A549 (cell line): ENCODE measurements around the gene RNF38. TPM values are rescaled to one million over a fixed set of nuclear protein-coding genes. Genes with fewer than 3 reads are reported as not detected.

Source experiments
- ATAC-seq, 2 experiments: fragments of 200-7000 bp in 1 of 2; fragments of >200 bp in 1 of 2; cut with Nextera tagmentation in 1 of 2; cut with Tn5 transposase in 1 of 2; 3 replicates each; pipeline versions ENCODE4 v1.8.0 to v1.9.1; 2018 to 2020; ENCODE audit warnings: mild to moderate bottlenecking in 1 of 2, moderate library complexity in 1 of 2
- CTCF ChIA-PET: fragments of 300-600 bp; sonication (Branson Sonifier 250); formaldehyde crosslinking; extraction: SDS; loops from one replicate; lab custom pipeline; 2021; ENCODE audit warnings: antibody characterized with exemption, inconsistent platforms; lab: Yijun Ruan, JAX
- POLR2A ChIA-PET: fragments of 350-600 bp; formaldehyde crosslinking; extraction: SDS; loops from one replicate; lab custom pipeline; 2021; ENCODE audit warnings: antibody characterized with exemption, inconsistent platforms; lab: Yijun Ruan, JAX
- DNase-seq, 2 experiments: peaks; one replicate each; pipeline versions ENCODE4 v3.0.0 to v3.0.0-alpha.2; 2011 to 2016; ENCODE audit warnings: low read depth in 1 of 2, low spot score in 1 of 2
- FAIRE-seq: peaks from 2 replicates; lab custom pipeline; 2011; peaks lifted over from hg19 to GRCh38; lab: Jason Lieb, UNC
- H3K27ac ChIP-seq, 2 experiments: fragments of >200 bp; sonication (Bioruptor Twin); formaldehyde crosslinking; 3 replicates each; pipeline ENCODE4 v1.5.1; 2016 to 2017
- H3K4me1 ChIP-seq: fragments of >200 bp; sonication (Bioruptor Twin); formaldehyde crosslinking; 3 replicates; pipeline ENCODE4 v1.6.1; 2016
- H3K4me2 ChIP-seq: fragments of >200 bp; sonication (Bioruptor Twin); formaldehyde crosslinking; 3 replicates; pipeline ENCODE4 v1.6.1; 2016
- H3K4me3 ChIP-seq: fragments of >200 bp; sonication (Bioruptor Twin); formaldehyde crosslinking; 3 replicates; pipeline ENCODE4 v1.5.1; 2016
- H3K9me3 ChIP-seq: fragments of >200 bp; sonication (Bioruptor Twin); formaldehyde crosslinking; 3 replicates; pipeline ENCODE4 v1.6.1; 2016
- CBX2 ChIP-seq: fragments of 200-600 bp; sonication (generic); IDR thresholded peaks from 2 replicates; pipeline ENCODE4 v1.6.1; 2016; ENCODE audit warnings: low read depth, mild to moderate bottlenecking, borderline replicate concordance
- CBX8 ChIP-seq: fragments of 200-600 bp; sonication (generic); IDR thresholded peaks from 2 replicates; pipeline ENCODE4 v1.6.1; 2016
- CEBPB ChIP-seq, 2 experiments: fragments of >200 bp in 1 of 2; sonication (Bioruptor Twin) in 1 of 2; formaldehyde crosslinking in 1 of 2; IDR thresholded peaks; 2 replicates each; pipeline ENCODE4 v1.6.1; 2012 to 2016
- CHD4 ChIP-seq: fragments of 200-600 bp; sonication (generic); IDR thresholded peaks from 2 replicates; pipeline ENCODE4 v1.6.1; 2016; ENCODE audit warnings: antibody characterized with exemption, mild to moderate bottlenecking, borderline replicate concordance
- EHF ChIP-seq: fragments of 250-450 bp; sonication (Bioruptor Pico); IDR thresholded peaks from 2 replicates; pipeline ENCODE4 v1.5.0; 2020; ENCODE audit warnings: mild to moderate bottlenecking
- EP300 ChIP-seq, 2 experiments: fragments of >200 bp; sonication (Bioruptor Twin); formaldehyde crosslinking; IDR thresholded peaks; 2 replicates in 1 of 2; 3 replicates in 1 of 2; pipeline ENCODE4 v1.6.1; 2016 to 2017
- HOXA7 ChIP-seq: fragments of 250-450 bp; sonication (Bioruptor Pico); IDR thresholded peaks from 2 replicates; pipeline ENCODE4 v1.5.0; 2020; ENCODE audit warnings: mild to moderate bottlenecking, moderate library complexity
- HOXB13 ChIP-seq: fragments of 250-450 bp; sonication (Bioruptor Pico); IDR thresholded peaks from 2 replicates; pipeline ENCODE4 v1.5.0; 2020; ENCODE audit warnings: low read depth, mild to moderate bottlenecking, moderate library complexity
- MYC ChIP-seq: IDR thresholded peaks from 2 replicates; pipeline ENCODE4 v1.6.1; 2012; ENCODE audit warnings: mild to moderate bottlenecking, inconsistent platforms, low read length, improper control_type of control experiment, borderline replicate concordance
- NR3C1 ChIP-seq: fragments of >200 bp; sonication (Bioruptor Twin); formaldehyde crosslinking; IDR thresholded peaks from 3 replicates; pipeline ENCODE4 v1.6.1; 2017
- PHF8 ChIP-seq: fragments of 200-600 bp; sonication (generic); IDR thresholded peaks from 2 replicates; pipeline ENCODE4 v1.6.1; 2016; ENCODE audit warnings: low read depth, mild to moderate bottlenecking, antibody characterized with exemption, moderate library complexity, borderline replicate concordance
- POLR2A ChIP-seq: IDR thresholded peaks from 2 replicates; pipeline ENCODE4 v1.6.1; 2012; ENCODE audit warnings: mild to moderate bottlenecking, low read length
- POLR2AphosphoS2 ChIP-seq: conservative IDR thresholded peaks from 2 replicates; pipeline ENCODE4 v1.6.1; 2012; ENCODE audit warnings: low read length, improper control_type of control experiment, inconsistent platforms
- RCOR1 ChIP-seq: fragments of 150-350 bp; IDR thresholded peaks from 2 replicates; pipeline ENCODE4 v1.6.1; 2014; ENCODE audit warnings: antibody characterized with exemption, low read length, low read depth
- RFX5 ChIP-seq: fragments of 450-650 bp; IDR thresholded peaks from 2 replicates; pipeline ENCODE4 v1.7.1; 2014; ENCODE audit warnings: antibody characterized with exemption, mild to moderate bottlenecking, moderate library complexity
- RNF2 ChIP-seq: fragments of 200-600 bp; sonication (generic); IDR thresholded peaks from 2 replicates; pipeline ENCODE4 v1.6.1; 2016; ENCODE audit warnings: low read depth, mild to moderate bottlenecking, antibody characterized with exemption, moderate library complexity, borderline replicate concordance
- SREBF2 ChIP-seq: fragments of 450-650 bp; IDR thresholded peaks from 2 replicates; pipeline ENCODE4 v1.6.1; 2014; ENCODE audit warnings: mild to moderate bottlenecking, moderate library complexity
- TFCP2L1 ChIP-seq: fragments of 250-450 bp; sonication (Bioruptor Pico); IDR thresholded peaks from 2 replicates; pipeline ENCODE4 v1.5.0; 2021; ENCODE audit warnings: mild to moderate bottlenecking
- TP53 ChIP-seq: fragments of 250-450 bp; sonication (Bioruptor Pico); IDR thresholded peaks from 2 replicates; pipeline ENCODE4 v1.5.0; 2021; ENCODE audit warnings: mild to moderate bottlenecking, moderate library complexity
- ZC3H11A ChIP-seq: fragments of 450-650 bp; IDR thresholded peaks from 2 replicates; pipeline ENCODE4 v1.6.1; 2014; ENCODE audit warnings: antibody characterized with exemption, mild to moderate bottlenecking
- ZNF302 ChIP-seq: fragments of 250-450 bp; sonication (Bioruptor Pico); IDR thresholded peaks from 2 replicates; pipeline ENCODE4 v1.9.0; 2021; ENCODE audit warnings: inconsistent platforms, mild to moderate bottlenecking, moderate library complexity
- whole genome bisulfite sequencing: methylation state at CpG from one replicate; pipeline ENCODE4 v1.1.6; 2017; ENCODE audit errors: missing lambda C conversion rate; 5-methylcytosine and 5-hydroxymethylcytosine counted together
- polyA plus RNA-seq, 4 experiments: library from polyadenylated mRNA; depleted of rRNA in 3 of 4; stranded (reverse); fragments of >200 nt; fragmentation: RNase III in 1 of 4; extraction: RNeasy Plus Mini Kit Qiagen cat#74134 plus additional on column Dnase treatment in 1 of 4; gene quantifications; 2 replicates in 3 of 4; 3 replicates in 1 of 4; pipeline ENCODE4 v1.2.3, GENCODE V29; 2011 to 2017
- TF ChIP-seq, protein P1 (sequence below): fragments of 450-650 bp; IDR thresholded peaks from 2 replicates; pipeline ENCODE4 v1.6.1; 2014; ENCODE audit warnings: antibody characterized with exemption
- TF ChIP-seq, protein P2 (sequence below): fragments of 200-600 bp; sonication (generic); IDR thresholded peaks from 2 replicates; pipeline ENCODE4 v1.6.1; 2016; ENCODE audit warnings: antibody characterized with exemption, mild to moderate bottlenecking, moderate library complexity

RNF38 gene
- polyA plus RNA-seq, 2 of the 4 experiments (the other 2 are of a cell fraction) = 8.7 to 13.2 TPM

DNA sequence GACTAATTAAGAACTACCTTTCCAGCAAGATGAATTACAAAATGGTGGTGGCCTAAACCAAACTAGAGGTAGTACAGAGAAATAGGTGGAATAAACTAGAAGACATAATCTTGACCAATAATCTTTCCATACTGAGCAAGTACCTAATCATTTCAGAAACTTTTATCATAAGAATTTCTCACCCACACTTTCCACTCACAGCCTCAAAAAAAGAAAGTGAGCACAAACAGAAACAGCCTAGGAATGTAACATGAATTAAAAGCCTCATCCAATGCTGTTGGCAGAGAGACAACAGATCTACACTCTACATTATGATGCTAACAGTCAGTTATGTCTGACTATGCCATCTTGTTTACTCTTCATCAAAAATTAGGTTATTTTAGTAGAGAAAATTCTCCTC lies 1.3 kb downstream of the RNF38 start:
- H3K4me1 ChIP-seq = peaks cover 43% of the 10 kb centered on the region
- H3K4me2 ChIP-seq = peak overlapping the region; percentile 98
- DNase-seq = no peak
- ChIA-PET CTCF (no interaction called here), POLR2A (interaction anchor here (1.9 kb wide), 1 partner anchor 208 kb away, joined by 6 read pairs; the partner anchor contains the start of gene CLTA)
- FAIRE-seq = peak; percentile 7
- no peak overlapping the region for H3K27ac ChIP-seq
- no peak for ATAC-seq
- no peaks in the 10 kb centered on the region for H3K9me3 ChIP-seq
- TF ChIP-seq ZNF302 (CRISPR knock-in tag) (no peak), TP53 (no peak), CHD4 (no peak), POLR2A (no peak), RFX5 (no peak), HOXA7 (CRISPR knock-in tag) (no peak), POLR2AphosphoS2 (no peak), CBX8 (no peak)
- TF ChIP-seq, protein P1, sequence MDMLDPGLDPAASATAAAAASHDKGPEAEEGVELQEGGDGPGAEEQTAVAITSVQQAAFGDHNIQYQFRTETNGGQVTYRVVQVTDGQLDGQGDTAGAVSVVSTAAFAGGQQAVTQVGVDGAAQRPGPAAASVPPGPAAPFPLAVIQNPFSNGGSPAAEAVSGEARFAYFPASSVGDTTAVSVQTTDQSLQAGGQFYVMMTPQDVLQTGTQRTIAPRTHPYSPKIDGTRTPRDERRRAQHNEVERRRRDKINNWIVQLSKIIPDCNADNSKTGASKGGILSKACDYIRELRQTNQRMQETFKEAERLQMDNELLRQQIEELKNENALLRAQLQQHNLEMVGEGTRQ = no peak
- H3K4me3 ChIP-seq = peak overlapping the region; percentile 75; the same call in 2 of the 3 replicates

DNA sequence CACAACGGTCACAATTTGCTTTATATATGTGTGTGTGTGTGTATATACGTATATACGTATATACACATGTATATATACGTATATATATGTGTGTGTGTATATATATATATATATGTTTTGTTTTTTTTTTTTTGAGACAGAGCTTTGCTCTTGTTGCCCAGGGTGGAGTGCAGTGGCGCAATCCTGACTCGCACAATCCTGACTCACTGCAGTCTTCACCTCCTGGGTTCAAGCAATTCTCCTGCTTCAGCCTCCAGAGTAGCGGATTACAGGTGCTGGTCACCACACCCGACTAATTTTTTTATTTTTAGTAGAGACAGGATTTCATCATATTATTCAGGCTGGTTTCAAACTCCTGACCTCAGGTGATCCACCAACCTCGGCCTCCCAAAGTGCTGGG lies 3.1 kb downstream of the RNF38 start:
- Histone ChIP-seq H3K4me1 (peaks cover 43% of the 10 kb centered on the region), H3K4me2 (peak overlapping the region; percentile 98), H3K27ac (peak overlapping the region in 1 of 2 experiments; percentile 51; a peak in 3 of 6 replicates), H3K9me3 (no peaks in the 10 kb centered on the region)
- FAIRE-seq = no peak
- CTCF ChIA-PET = interaction anchor here (0.9 to 2.2 kb wide), 3 partner anchors 10 to 159 kb away, joined by 6 to 9 read pairs (median 6); no protein-coding TSS in a partner anchor
- TF ChIP-seq EP300 (IDR thresholded peaks at IDR 0.05) = no peak
- TF ChIP-seq CBX8 = no peak
- peak; percentile 37 to 59; a peak in 2 of 4 replicates for TF ChIP-seq CEBPB (IDR thresholded peaks at IDR 0.05)
- TF ChIP-seq TFCP2L1 (CRISPR knock-in tag) = no peak
- TF ChIP-seq, all 56 proteins: peak for 1
- 76% methylated on average over 9 of the region's 9 CpGs for WGBS
- no peak overlapping the region for H3K4me3 ChIP-seq
- ATAC-seq (no peak), DNase-seq (peak in 1 of 2 experiments; percentile 29)
- POLR2A ChIA-PET = interaction anchor here (0.7 kb wide), 1 partner anchor 181 kb away, joined by 3 read pairs; no protein-coding TSS in a partner anchor

DNA sequence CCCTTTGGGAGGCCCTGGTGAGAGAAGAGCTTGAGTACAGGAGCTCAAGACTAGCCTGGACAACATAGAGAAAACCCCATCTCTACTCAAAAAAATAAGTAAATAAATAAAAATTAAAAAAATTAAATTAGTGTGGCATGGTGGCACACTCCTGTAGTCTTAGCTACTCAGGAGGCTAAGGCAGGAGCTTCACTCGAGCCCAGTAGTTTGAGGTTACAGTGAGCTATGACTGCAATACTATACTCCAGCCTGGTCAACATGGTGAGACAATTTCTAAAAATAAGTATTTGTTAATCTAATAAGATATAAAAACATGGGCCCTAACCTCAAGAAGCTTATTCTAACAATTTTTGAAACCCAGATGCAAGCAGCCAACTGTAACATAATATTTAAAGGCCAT lies 7.6 kb downstream of the RNF38 start:
- DNase-seq = no peak
- 93% methylated on average over 1 of the region's 1 CpG for WGBS
- no peak overlapping the region for H3K4me3 ChIP-seq
- H3K9me3 ChIP-seq = no peaks in the 10 kb centered on the region
- CTCF ChIA-PET = interaction anchor here (3.8 kb wide), 1 partner anchor 15 kb away, joined by 13 read pairs; no protein-coding TSS in a partner anchor
- no peak for ATAC-seq
- peaks cover 17% of the 10 kb centered on the region for H3K4me1 ChIP-seq
- no peak for FAIRE-seq
- no peak for TF ChIP-seq HOXA7 (CRISPR knock-in tag)
- TF ChIP-seq PHF8 = no peak
- no peak for TF ChIP-seq CEBPB (IDR thresholded peaks at IDR 0.05)
- TF ChIP-seq TFCP2L1 (CRISPR knock-in tag) = no peak
- no peak for TF ChIP-seq CBX2
- TF ChIP-seq MYC = no peak
- no peak for TF ChIP-seq RCOR1
- no peak for TF ChIP-seq POLR2AphosphoS2
- POLR2A ChIA-PET = interaction anchor here (1.0 kb wide), 1 partner anchor 9 kb away, joined by 3 read pairs; no protein-coding TSS in a partner anchor
- no peak overlapping the region for H3K4me2 ChIP-seq
- H3K27ac ChIP-seq = no peak overlapping the region

DNA sequence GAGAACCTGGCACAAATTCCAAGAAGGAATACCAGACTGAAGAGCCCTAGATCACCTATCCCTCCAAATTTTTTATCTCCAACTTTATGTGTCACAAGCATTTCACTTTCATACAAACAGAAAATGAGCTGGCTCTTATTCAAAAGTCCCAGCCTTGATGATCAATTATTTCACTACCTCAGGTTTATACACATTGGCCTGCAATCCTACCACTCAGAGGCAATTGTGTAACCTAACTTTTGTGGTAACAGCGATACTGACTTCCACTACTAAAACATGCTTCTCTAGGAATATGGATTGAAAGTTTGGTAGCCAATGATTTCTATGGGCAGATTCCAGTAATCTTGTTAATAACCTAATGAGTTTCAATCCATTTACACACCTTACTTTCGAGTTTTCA lies 10.5 kb downstream of the RNF38 start:
- no peak overlapping the region for H3K4me3 ChIP-seq
- FAIRE-seq (no peak), ATAC-seq (no peak), DNase-seq (no peak)
- H3K4me1 ChIP-seq = no peaks in the 10 kb centered on the region
- CTCF ChIA-PET = interaction anchor here (0.6 to 2.8 kb wide), 6 partner anchors 11 to 167 kb away, joined by 3 to 7 read pairs (median 3); no protein-coding TSS in a partner anchor
- H3K9me3 ChIP-seq = no peaks in the 10 kb centered on the region
- no peak overlapping the region for H3K4me2 ChIP-seq
- H3K27ac ChIP-seq = no peak overlapping the region
- 68% methylated on average over 2 of the region's 2 CpGs for WGBS
- POLR2A ChIA-PET = interaction anchor here (1.2 kb wide), 1 partner anchor 11 kb away, joined by 3 read pairs; the partner anchor contains the start of gene RNF38
- no peak for TF ChIP-seq HOXB13 (CRISPR knock-in tag)
- TF ChIP-seq ZC3H11A = no peak
- no peak for TF ChIP-seq EHF (CRISPR knock-in tag)
- TF ChIP-seq, protein P1 = no peak
- no peak for TF ChIP-seq RNF2
- no peak for TF ChIP-seq POLR2AphosphoS2
- TF ChIP-seq CEBPB (IDR thresholded peaks at IDR 0.05) = no peak
- no peak for TF ChIP-seq SREBF2
- no peak for TF ChIP-seq NR3C1
- TF ChIP-seq RFX5 = no peak
- TF ChIP-seq, protein P2, sequence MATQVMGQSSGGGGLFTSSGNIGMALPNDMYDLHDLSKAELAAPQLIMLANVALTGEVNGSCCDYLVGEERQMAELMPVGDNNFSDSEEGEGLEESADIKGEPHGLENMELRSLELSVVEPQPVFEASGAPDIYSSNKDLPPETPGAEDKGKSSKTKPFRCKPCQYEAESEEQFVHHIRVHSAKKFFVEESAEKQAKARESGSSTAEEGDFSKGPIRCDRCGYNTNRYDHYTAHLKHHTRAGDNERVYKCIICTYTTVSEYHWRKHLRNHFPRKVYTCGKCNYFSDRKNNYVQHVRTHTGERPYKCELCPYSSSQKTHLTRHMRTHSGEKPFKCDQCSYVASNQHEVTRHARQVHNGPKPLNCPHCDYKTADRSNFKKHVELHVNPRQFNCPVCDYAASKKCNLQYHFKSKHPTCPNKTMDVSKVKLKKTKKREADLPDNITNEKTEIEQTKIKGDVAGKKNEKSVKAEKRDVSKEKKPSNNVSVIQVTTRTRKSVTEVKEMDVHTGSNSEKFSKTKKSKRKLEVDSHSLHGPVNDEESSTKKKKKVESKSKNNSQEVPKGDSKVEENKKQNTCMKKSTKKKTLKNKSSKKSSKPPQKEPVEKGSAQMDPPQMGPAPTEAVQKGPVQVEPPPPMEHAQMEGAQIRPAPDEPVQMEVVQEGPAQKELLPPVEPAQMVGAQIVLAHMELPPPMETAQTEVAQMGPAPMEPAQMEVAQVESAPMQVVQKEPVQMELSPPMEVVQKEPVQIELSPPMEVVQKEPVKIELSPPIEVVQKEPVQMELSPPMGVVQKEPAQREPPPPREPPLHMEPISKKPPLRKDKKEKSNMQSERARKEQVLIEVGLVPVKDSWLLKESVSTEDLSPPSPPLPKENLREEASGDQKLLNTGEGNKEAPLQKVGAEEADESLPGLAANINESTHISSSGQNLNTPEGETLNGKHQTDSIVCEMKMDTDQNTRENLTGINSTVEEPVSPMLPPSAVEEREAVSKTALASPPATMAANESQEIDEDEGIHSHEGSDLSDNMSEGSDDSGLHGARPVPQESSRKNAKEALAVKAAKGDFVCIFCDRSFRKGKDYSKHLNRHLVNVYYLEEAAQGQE = no peak
- no peak for TF ChIP-seq EP300 (IDR thresholded peaks at IDR 0.05)
